Measurements from ENCODE around the gene G2E3. TPM values are rescaled to one million over a fixed set of nuclear protein-coding genes. Genes with fewer than 3 reads are reported as not detected.
"Not testable (repeated sequence)": the region's sequence is repeated elsewhere in the genome, so short reads cannot be mapped to it uniquely, and the experiment has no call there.

The G2E3 gene
- total and polyA plus RNA-seq, 3 experiments from 2014 or later = 17.3 to 19.1 (median 18.2) TPM

GRCh38 chr14:30629432-30629831, 70.5 kb downstream of the G2E3 start:
- H3K27me3 ChIP-seq (ENCODE audit: insufficient read depth, low read length, poor library complexity, severe bottlenecking); CTCF ChIA-PET; H3K4me3 Mint-ChIP-seq; H3K27ac Mint-ChIP-seq; H3K9me3 ChIP-seq (ENCODE audit: low read length); H3K27me3 Mint-ChIP-seq; H3K9me3 Mint-ChIP-seq; DNase-seq; H3K4me3 ChIP-seq (ENCODE audit: low read length); H3K27ac ChIP-seq (ENCODE audit: low read depth, low read length): not testable (repeated sequence)
- Histone ChIP-seq H3K36me3 (ENCODE audit: insufficient read depth, low read length) (peaks cover 12% of the 10 kb centered on the region), H3K4me1 (ENCODE audit: insufficient read depth, low read length) (peaks cover 12% of the 10 kb centered on the region)
- H3K36me3 Mint-ChIP-seq = peaks cover 0 to 53% (median 5%) of the 10 kb centered on the region in 3 donors
- POLR2A ChIA-PET = interaction anchor here (0.7 kb wide), 1 partner anchor 295 kb away, joined by 6 read pairs; no protein-coding TSS in a partner anchor
- H3K4me1 Mint-ChIP-seq = peaks cover 32 to 71% (median 60%) of the 10 kb centered on the region in 3 donors

GRCh38 chr14:30630248-30630647, 71.3 kb downstream of the G2E3 start:
- Mint-ChIP-seq H3K27ac (no peak overlapping the region), H3K36me3 (peaks cover 0 to 58% (median 6%) of the 10 kb centered on the region in 3 donors), H3K4me1 (peaks cover 25 to 65% (median 54%) of the 10 kb centered on the region in 3 donors), H3K4me3 (no peak overlapping the region), H3K9me3 (no peaks in the 10 kb centered on the region), H3K27me3 (no peaks in the 10 kb centered on the region)
- Histone ChIP-seq H3K9me3 (ENCODE audit: low read length) (no peaks in the 10 kb centered on the region), H3K4me1 (ENCODE audit: insufficient read depth, low read length) (peaks cover 6% of the 10 kb centered on the region), H3K36me3 (ENCODE audit: insufficient read depth, low read length) (peaks cover 20% of the 10 kb centered on the region), H3K27me3 (ENCODE audit: insufficient read depth, low read length, poor library complexity, severe bottlenecking) (no peaks in the 10 kb centered on the region), H3K27ac (ENCODE audit: low read depth, low read length) (no peak overlapping the region), H3K4me3 (ENCODE audit: low read length) (no peak overlapping the region)
- POLR2A ChIA-PET = no interaction called here
- DNase-seq = no peak
- CTCF ChIA-PET = no interaction called here

- Histone ChIP-seq H3K4me3 (ENCODE audit: low read length) (no peak overlapping the region), H3K4me1 (ENCODE audit: insufficient read depth, low read length) (no peaks in the 10 kb centered on the region), H3K27me3 (ENCODE audit: insufficient read depth, low read length, poor library complexity, severe bottlenecking) (no peaks in the 10 kb centered on the region), H3K36me3 (ENCODE audit: insufficient read depth, low read length) (peaks cover 17% of the 10 kb centered on the region), H3K9me3 (ENCODE audit: low read length) (no peaks in the 10 kb centered on the region), H3K27ac (ENCODE audit: low read depth, low read length) (no peak overlapping the region)
- Mint-ChIP-seq H3K27ac (peak overlapping the region in 2 of 8 donors; percentile 3 to 54), H3K36me3 (peaks cover 0 to 73% (median 15%) of the 10 kb centered on the region in 3 donors), H3K4me3 (no peak overlapping the region), H3K4me1 (peaks cover 21 to 66% (median 58%) of the 10 kb centered on the region in 3 donors), H3K9me3 (no peaks in the 10 kb centered on the region), H3K27me3 (no peaks in the 10 kb centered on the region)
- POLR2A ChIA-PET = no interaction called here
- no peak for DNase-seq
- CTCF ChIA-PET = no interaction called here
Observed at GRCh38 chr14:30632730-30633129, 73.8 kb downstream of the G2E3 start.

- no peaks in the 10 kb centered on the region for H3K9me3 ChIP-seq (ENCODE audit: low read length)
- H3K4me3 ChIP-seq (ENCODE audit: low read length) = no peak overlapping the region
- Mint-ChIP-seq H3K9me3 (no peaks in the 10 kb centered on the region), H3K27ac (peak overlapping the region in 4 of 8 donors; percentile 43 to 66 (median 50)), H3K4me3 (no peak overlapping the region), H3K27me3 (no peaks in the 10 kb centered on the region), H3K36me3 (peaks cover 9 to 73% (median 20%) of the 10 kb centered on the region in 3 donors), H3K4me1 (peaks cover 13 to 29% (median 25%) of the 10 kb centered on the region in 3 donors)
- peaks cover 11% of the 10 kb centered on the region for H3K36me3 ChIP-seq (ENCODE audit: insufficient read depth, low read length)
- POLR2A ChIA-PET = no interaction called here
- CTCF ChIA-PET = no interaction called here
- DNase-seq = no peak
- H3K4me1 ChIP-seq (ENCODE audit: insufficient read depth, low read length) = no peaks in the 10 kb centered on the region
- H3K27ac ChIP-seq (ENCODE audit: low read depth, low read length) = no peak overlapping the region
- H3K27me3 ChIP-seq (ENCODE audit: insufficient read depth, low read length, poor library complexity, severe bottlenecking) = no peaks in the 10 kb centered on the region
Observed at GRCh38 chr14:30638926-30639325, 80.0 kb downstream of the G2E3 start.

GRCh38 chr14:30641207-30641606, 82.2 kb downstream of the G2E3 start:
- Histone ChIP-seq H3K9me3 (ENCODE audit: low read length) (no peaks in the 10 kb centered on the region), H3K27ac (ENCODE audit: low read depth, low read length) (no peak overlapping the region), H3K27me3 (ENCODE audit: insufficient read depth, low read length, poor library complexity, severe bottlenecking) (no peaks in the 10 kb centered on the region), H3K4me3 (ENCODE audit: low read length) (no peak overlapping the region), H3K4me1 (ENCODE audit: insufficient read depth, low read length) (no peaks in the 10 kb centered on the region), H3K36me3 (ENCODE audit: insufficient read depth, low read length) (peaks cover 9% of the 10 kb centered on the region)
- POLR2A ChIA-PET = no interaction called here
- Mint-ChIP-seq H3K4me3 (no peak overlapping the region), H3K36me3 (peaks cover 29 to 75% (median 30%) of the 10 kb centered on the region in 3 donors), H3K9me3 (peaks cover 0 to 4% (median 0%) of the 10 kb centered on the region in 5 donors), H3K4me1 (peaks cover 21 to 31% (median 26%) of the 10 kb centered on the region in 3 donors), H3K27me3 (no peaks in the 10 kb centered on the region), H3K27ac (peak overlapping the region in 2 of 8 donors; percentile 1 to 9)
- DNase-seq = no peak
- CTCF ChIA-PET = no interaction called here

- POLR2A ChIA-PET; CTCF ChIA-PET; H3K4me3 ChIP-seq (ENCODE audit: low read length); H3K27me3 ChIP-seq (ENCODE audit: insufficient read depth, low read length, poor library complexity, severe bottlenecking); DNase-seq; H3K27me3 Mint-ChIP-seq; H3K36me3 ChIP-seq (ENCODE audit: insufficient read depth, low read length); H3K9me3 Mint-ChIP-seq; H3K9me3 ChIP-seq (ENCODE audit: low read length); H3K27ac ChIP-seq (ENCODE audit: low read depth, low read length); H3K4me1 ChIP-seq (ENCODE audit: insufficient read depth, low read length); H3K27ac Mint-ChIP-seq: not testable (repeated sequence)
- H3K36me3 Mint-ChIP-seq = peaks cover 35 to 67% (median 36%) of the 10 kb centered on the region in 3 donors
- peak overlapping the region in 1 of 7 donors; percentile 11 for H3K4me3 Mint-ChIP-seq
- peaks cover 15 to 22% (median 21%) of the 10 kb centered on the region in 3 donors for H3K4me1 Mint-ChIP-seq
Observed at GRCh38 chr14:30644462-30644861, 85.5 kb downstream of the G2E3 start.

- no peak overlapping the region for H3K4me3 ChIP-seq (ENCODE audit: low read length)
- ChIA-PET POLR2A (no interaction called here), CTCF (no interaction called here)
- H3K4me1 Mint-ChIP-seq = peaks cover 15 to 21% (median 21%) of the 10 kb centered on the region in 3 donors
- no peak for DNase-seq
- H3K27me3 Mint-ChIP-seq = no peaks in the 10 kb centered on the region
- no peak overlapping the region for H3K4me3 Mint-ChIP-seq
- peaks cover 0 to 4% (median 0%) of the 10 kb centered on the region in 5 donors for H3K9me3 Mint-ChIP-seq
- H3K4me1 ChIP-seq (ENCODE audit: insufficient read depth, low read length) = no peaks in the 10 kb centered on the region
- no peak overlapping the region for H3K27ac Mint-ChIP-seq
- no peaks in the 10 kb centered on the region for H3K9me3 ChIP-seq (ENCODE audit: low read length)
- H3K36me3 ChIP-seq (ENCODE audit: insufficient read depth, low read length) = peaks cover 17% of the 10 kb centered on the region
- H3K36me3 Mint-ChIP-seq = peaks cover 36 to 70% (median 38%) of the 10 kb centered on the region in 3 donors
- H3K27ac ChIP-seq (ENCODE audit: low read depth, low read length) = no peak overlapping the region
- no peaks in the 10 kb centered on the region for H3K27me3 ChIP-seq (ENCODE audit: insufficient read depth, low read length, poor library complexity, severe bottlenecking)
Observed at GRCh38 chr14:30645600-30645999, 86.6 kb downstream of the G2E3 start.

- Mint-ChIP-seq H3K4me3 (no peak overlapping the region), H3K4me1 (peaks cover 12 to 21% (median 17%) of the 10 kb centered on the region in 3 donors), H3K9me3 (peaks cover 0 to 4% (median 0%) of the 10 kb centered on the region in 5 donors), H3K36me3 (peaks cover 33 to 77% (median 35%) of the 10 kb centered on the region in 3 donors), H3K27ac (no peak overlapping the region), H3K27me3 (no peaks in the 10 kb centered on the region)
- ChIA-PET POLR2A (no interaction called here), CTCF (no interaction called here)
- H3K4me3 ChIP-seq (ENCODE audit: low read length) = no peak overlapping the region
- H3K27me3 ChIP-seq (ENCODE audit: insufficient read depth, low read length, poor library complexity, severe bottlenecking) = no peaks in the 10 kb centered on the region
- H3K27ac ChIP-seq (ENCODE audit: low read depth, low read length) = no peak overlapping the region
- DNase-seq = no peak
- H3K9me3 ChIP-seq (ENCODE audit: low read length) = no peaks in the 10 kb centered on the region
- no peaks in the 10 kb centered on the region for H3K4me1 ChIP-seq (ENCODE audit: insufficient read depth, low read length)
- peaks cover 28% of the 10 kb centered on the region for H3K36me3 ChIP-seq (ENCODE audit: insufficient read depth, low read length)
Observed at GRCh38 chr14:30648471-30648870, 89.5 kb downstream of the G2E3 start.
